Coronary artery (tissue), 2 donors: ENCODE data around the gene PLIN5.

Experiments used
- DNase-seq: peaks from one replicate; pipeline ENCODE4 v3.0.0-alpha.2; 2017; ENCODE audit warnings: low spot score
- H3K27ac ChIP-seq, 2 donors: fragments of 200-600 bp; sonication (generic); one replicate each; pipeline ENCODE4 v1.5.1; 2016 to 2019
- H3K4me3 ChIP-seq: fragments of 200-600 bp; sonication (generic); 2 replicates; pipeline ENCODE4 v1.5.1; 2016; ENCODE audit warnings: mild to moderate bottlenecking, moderate library complexity
- CTCF ChIP-seq: fragments of 200-600 bp; sonication (generic); IDR thresholded peaks from one replicate; pipeline ENCODE4 v1.5.1; 2019; ENCODE audit warnings: antibody characterized with exemption

PLIN5 gene

GRCh38 chr19:4518345-4519171 lies 16.5 kb downstream of the PLIN5 start, which contains the start of gene PLIN4:
PLIN4 (minus strand) TSS chr19:4518486; CDS start chr19:4518272, 214 bp downstream.
- no peak for DNase-seq
- H3K27ac ChIP-seq, result peak within 1 kb of the TSS in 1 of 2 donors; percentile 11
- peak within 1 kb of the TSS; percentile 25 for H3K4me3 ChIP-seq

GRCh38 chr19:4517451-4518057 lies 17.5 kb downstream of the PLIN5 start:
- TF ChIP-seq CTCF, result no peak
- Histone ChIP-seq H3K27ac (no peak overlapping the region), H3K4me3 (peak overlapping the region; percentile 25)
- no peak for DNase-seq

More at GRCh38 chr19:4518345-4519171, 16.5 kb downstream of the PLIN5 start, which contains the start of gene PLIN4:
- no peak for TF ChIP-seq CTCF

GRCh38 chr19:4516939-4517300 lies 18.1 kb downstream of the PLIN5 start:
- no peak for TF ChIP-seq CTCF
- Histone ChIP-seq H3K4me3 (no peak overlapping the region), H3K27ac (no peak overlapping the region)
- no peak for DNase-seq

- no peak for DNase-seq
- H3K27ac ChIP-seq, result no peak overlapping the region
- H3K4me3 ChIP-seq, result no peak overlapping the region
- TF ChIP-seq CTCF, result no peak
These were observed 18.7 kb downstream of the PLIN5 start for GRCh38 chr19:4516199-4516938.

- no peak for TF ChIP-seq CTCF
- no peak for DNase-seq
- no peak overlapping the region for H3K27ac ChIP-seq
- no peak overlapping the region for H3K4me3 ChIP-seq
These were observed 19.3 kb downstream of the PLIN5 start for GRCh38 chr19:4515732-4516131.

GRCh38 chr19:4513248-4513647 lies 21.8 kb downstream of the PLIN5 start:
- Histone ChIP-seq H3K27ac (no peak overlapping the region), H3K4me3 (no peak overlapping the region)
- no peak for DNase-seq
- no peak for TF ChIP-seq CTCF
